Measurements from ENCODE around the gene ASB10. TPM values are rescaled to one million over a fixed set of nuclear protein-coding genes. Genes with fewer than 3 reads are reported as not detected.

ASB10 gene
- total and polyA plus RNA-seq, 4 donors = not detected

DNA sequence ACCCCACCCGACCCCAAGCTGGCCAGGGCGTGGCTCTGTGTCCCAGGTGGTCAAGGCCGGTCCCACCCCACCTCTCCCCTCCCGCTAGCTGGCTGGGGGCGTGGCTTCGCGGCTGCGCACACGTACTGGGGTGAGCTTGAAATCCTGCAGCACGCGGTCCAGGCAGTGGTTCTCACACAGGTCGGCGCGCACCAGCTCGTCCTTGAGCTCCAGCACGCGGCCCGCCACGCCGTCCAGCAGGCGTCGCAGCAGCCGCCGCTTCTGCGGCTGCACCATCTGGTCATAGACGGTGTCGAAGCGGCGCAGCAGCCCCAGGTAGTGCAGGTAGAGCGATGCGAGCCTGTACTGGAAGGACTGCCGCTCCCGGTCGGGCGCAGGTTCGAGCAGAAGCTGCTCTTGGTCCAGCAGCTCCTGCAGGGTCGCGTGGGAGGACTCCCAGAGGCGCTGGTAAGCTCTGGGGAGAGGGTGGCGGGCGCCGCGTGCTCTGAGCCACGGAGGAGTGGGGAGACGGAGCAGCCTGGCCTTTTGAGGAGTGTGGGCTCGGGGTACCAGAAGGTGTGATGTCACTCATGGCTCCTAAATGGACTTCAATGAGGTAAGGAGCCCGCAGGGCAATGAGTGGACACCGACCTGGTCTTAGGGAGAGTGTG is 17.5 kb upstream of the ASB10 start:
- Histone ChIP-seq H3K9ac (ENCODE audit: low read depth in 1 of 2, low read length in 2 of 2) (no peak overlapping the region), H3K4me1 (ENCODE audit: control insufficient read depth in 4 of 4, insufficient read depth in 4 of 4, low read length in 3 of 4) (no peaks in the 10 kb centered on the region), H3K27me3 (ENCODE audit: control insufficient read depth in 4 of 4, insufficient read depth in 4 of 4, low read length in 3 of 4) (peaks cover 0 to 12% (median 0%) of the 10 kb centered on the region in 4 donors), H3K4me3 (ENCODE audit: low read depth in 1 of 3, low read length in 3 of 3) (no peak overlapping the region), H3K9me3 (ENCODE audit: control insufficient read depth in 4 of 4, low read length in 3 of 4) (no peaks in the 10 kb centered on the region), H3K27ac (ENCODE audit: low read depth in 1 of 2, low read length in 2 of 2) (no peak overlapping the region), H3K36me3 (ENCODE audit: control insufficient read depth in 4 of 4, insufficient read depth in 3 of 4, low read depth in 1 of 4, low read length in 3 of 4) (no peaks in the 10 kb centered on the region)
- 64% methylated on average over 48 of the region's 48 CpGs for WGBS
- no peak for TF ChIP-seq HNF4A (conservative IDR thresholded peaks at IDR 0.05)
- TF ChIP-seq, protein P1, sequence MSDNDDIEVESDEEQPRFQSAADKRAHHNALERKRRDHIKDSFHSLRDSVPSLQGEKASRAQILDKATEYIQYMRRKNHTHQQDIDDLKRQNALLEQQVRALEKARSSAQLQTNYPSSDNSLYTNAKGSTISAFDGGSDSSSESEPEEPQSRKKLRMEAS (IDR thresholded peaks at IDR 0.05) = no peak
- TF ChIP-seq, protein P2, sequence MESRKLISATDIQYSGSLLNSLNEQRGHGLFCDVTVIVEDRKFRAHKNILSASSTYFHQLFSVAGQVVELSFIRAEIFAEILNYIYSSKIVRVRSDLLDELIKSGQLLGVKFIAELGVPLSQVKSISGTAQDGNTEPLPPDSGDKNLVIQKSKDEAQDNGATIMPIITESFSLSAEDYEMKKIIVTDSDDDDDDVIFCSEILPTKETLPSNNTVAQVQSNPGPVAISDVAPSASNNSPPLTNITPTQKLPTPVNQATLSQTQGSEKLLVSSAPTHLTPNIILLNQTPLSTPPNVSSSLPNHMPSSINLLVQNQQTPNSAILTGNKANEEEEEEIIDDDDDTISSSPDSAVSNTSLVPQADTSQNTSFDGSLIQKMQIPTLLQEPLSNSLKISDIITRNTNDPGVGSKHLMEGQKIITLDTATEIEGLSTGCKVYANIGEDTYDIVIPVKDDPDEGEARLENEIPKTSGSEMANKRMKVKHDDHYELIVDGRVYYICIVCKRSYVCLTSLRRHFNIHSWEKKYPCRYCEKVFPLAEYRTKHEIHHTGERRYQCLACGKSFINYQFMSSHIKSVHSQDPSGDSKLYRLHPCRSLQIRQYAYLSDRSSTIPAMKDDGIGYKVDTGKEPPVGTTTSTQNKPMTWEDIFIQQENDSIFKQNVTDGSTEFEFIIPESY (IDR thresholded peaks at IDR 0.05) = no peak
- TF ChIP-seq EGR1 (IDR thresholded peaks at IDR 0.05; ENCODE audit: low read depth in 2 of 2) = no peak
- no peak for TF ChIP-seq HNF4G (IDR thresholded peaks at IDR 0.05)
- TF ChIP-seq, protein P3, sequence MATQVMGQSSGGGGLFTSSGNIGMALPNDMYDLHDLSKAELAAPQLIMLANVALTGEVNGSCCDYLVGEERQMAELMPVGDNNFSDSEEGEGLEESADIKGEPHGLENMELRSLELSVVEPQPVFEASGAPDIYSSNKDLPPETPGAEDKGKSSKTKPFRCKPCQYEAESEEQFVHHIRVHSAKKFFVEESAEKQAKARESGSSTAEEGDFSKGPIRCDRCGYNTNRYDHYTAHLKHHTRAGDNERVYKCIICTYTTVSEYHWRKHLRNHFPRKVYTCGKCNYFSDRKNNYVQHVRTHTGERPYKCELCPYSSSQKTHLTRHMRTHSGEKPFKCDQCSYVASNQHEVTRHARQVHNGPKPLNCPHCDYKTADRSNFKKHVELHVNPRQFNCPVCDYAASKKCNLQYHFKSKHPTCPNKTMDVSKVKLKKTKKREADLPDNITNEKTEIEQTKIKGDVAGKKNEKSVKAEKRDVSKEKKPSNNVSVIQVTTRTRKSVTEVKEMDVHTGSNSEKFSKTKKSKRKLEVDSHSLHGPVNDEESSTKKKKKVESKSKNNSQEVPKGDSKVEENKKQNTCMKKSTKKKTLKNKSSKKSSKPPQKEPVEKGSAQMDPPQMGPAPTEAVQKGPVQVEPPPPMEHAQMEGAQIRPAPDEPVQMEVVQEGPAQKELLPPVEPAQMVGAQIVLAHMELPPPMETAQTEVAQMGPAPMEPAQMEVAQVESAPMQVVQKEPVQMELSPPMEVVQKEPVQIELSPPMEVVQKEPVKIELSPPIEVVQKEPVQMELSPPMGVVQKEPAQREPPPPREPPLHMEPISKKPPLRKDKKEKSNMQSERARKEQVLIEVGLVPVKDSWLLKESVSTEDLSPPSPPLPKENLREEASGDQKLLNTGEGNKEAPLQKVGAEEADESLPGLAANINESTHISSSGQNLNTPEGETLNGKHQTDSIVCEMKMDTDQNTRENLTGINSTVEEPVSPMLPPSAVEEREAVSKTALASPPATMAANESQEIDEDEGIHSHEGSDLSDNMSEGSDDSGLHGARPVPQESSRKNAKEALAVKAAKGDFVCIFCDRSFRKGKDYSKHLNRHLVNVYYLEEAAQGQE (IDR thresholded peaks at IDR 0.05) = no peak
- TF ChIP-seq FOXA1 (IDR thresholded peaks at IDR 0.05) = no peak
- TF ChIP-seq FOXA2 (IDR thresholded peaks at IDR 0.05) = no peak
- TF ChIP-seq NR2F2 (IDR thresholded peaks at IDR 0.05) = no peak
- no peak for TF ChIP-seq TAF1 (conservative IDR thresholded peaks at IDR 0.05)
- TF ChIP-seq YY1 (IDR thresholded peaks at IDR 0.05) = no peak
- TF ChIP-seq, protein P4, sequence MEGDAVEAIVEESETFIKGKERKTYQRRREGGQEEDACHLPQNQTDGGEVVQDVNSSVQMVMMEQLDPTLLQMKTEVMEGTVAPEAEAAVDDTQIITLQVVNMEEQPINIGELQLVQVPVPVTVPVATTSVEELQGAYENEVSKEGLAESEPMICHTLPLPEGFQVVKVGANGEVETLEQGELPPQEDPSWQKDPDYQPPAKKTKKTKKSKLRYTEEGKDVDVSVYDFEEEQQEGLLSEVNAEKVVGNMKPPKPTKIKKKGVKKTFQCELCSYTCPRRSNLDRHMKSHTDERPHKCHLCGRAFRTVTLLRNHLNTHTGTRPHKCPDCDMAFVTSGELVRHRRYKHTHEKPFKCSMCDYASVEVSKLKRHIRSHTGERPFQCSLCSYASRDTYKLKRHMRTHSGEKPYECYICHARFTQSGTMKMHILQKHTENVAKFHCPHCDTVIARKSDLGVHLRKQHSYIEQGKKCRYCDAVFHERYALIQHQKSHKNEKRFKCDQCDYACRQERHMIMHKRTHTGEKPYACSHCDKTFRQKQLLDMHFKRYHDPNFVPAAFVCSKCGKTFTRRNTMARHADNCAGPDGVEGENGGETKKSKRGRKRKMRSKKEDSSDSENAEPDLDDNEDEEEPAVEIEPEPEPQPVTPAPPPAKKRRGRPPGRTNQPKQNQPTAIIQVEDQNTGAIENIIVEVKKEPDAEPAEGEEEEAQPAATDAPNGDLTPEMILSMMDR (IDR thresholded peaks at IDR 0.05; ENCODE audit: low read depth, low read length, missing input control) = no peak
- TF ChIP-seq JUND (IDR thresholded peaks at IDR 0.05) = no peak
- TF ChIP-seq RAD21 (IDR thresholded peaks at IDR 0.05) = no peak
- no peak for TF ChIP-seq GABPA (IDR thresholded peaks at IDR 0.05 in 1 of 2, conservative IDR thresholded peaks at IDR 0.05 in 1 of 2)
- TF ChIP-seq SP1 (IDR thresholded peaks at IDR 0.05) = no peak
- TF ChIP-seq RXRA (IDR thresholded peaks at IDR 0.05) = no peak
- TF ChIP-seq, protein P5, sequence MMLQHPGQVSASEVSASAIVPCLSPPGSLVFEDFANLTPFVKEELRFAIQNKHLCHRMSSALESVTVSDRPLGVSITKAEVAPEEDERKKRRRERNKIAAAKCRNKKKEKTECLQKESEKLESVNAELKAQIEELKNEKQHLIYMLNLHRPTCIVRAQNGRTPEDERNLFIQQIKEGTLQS (IDR thresholded peaks at IDR 0.05) = no peak
- no peak for DNase-seq (ENCODE audit: low spot score)

All from liver (tissue), 9 donors.